ENCODE measurements around the gene FAM47E. TPM values are rescaled to one million over a fixed set of nuclear protein-coding genes. Genes with fewer than 3 reads are reported as not detected.

FAM47E gene
- polyA plus RNA-seq, 1 donor from 2014 or later = 3.7 TPM

GRCh38 chr4:76204936-76205335 lies 46.6 kb upstream of the FAM47E start:
- TF ChIP-seq EP300 (conservative IDR thresholded peaks at IDR 0.05; ENCODE audit: poor library complexity, severe bottlenecking) (no peak), POLR2AphosphoS5 (IDR thresholded peaks at IDR 0.05) (no peak), EZH2 (IDR thresholded peaks at IDR 0.05; ENCODE audit: borderline replicate concordance, insufficient read depth, low read length, poor library complexity, severe bottlenecking) (no peak), MXI1 (conservative IDR thresholded peaks at IDR 0.05; ENCODE audit: poor library complexity, severe bottlenecking) (no peak), REST (IDR thresholded peaks at IDR 0.05; ENCODE audit: borderline replicate concordance) (no peak), TAF1 (IDR thresholded peaks at IDR 0.05; ENCODE audit: low read depth) (no peak), SMC3 (conservative IDR thresholded peaks at IDR 0.05; ENCODE audit: poor library complexity) (no peak), RAD21 (conservative IDR thresholded peaks at IDR 0.05) (no peak)
- TF ChIP-seq, protein P1, sequence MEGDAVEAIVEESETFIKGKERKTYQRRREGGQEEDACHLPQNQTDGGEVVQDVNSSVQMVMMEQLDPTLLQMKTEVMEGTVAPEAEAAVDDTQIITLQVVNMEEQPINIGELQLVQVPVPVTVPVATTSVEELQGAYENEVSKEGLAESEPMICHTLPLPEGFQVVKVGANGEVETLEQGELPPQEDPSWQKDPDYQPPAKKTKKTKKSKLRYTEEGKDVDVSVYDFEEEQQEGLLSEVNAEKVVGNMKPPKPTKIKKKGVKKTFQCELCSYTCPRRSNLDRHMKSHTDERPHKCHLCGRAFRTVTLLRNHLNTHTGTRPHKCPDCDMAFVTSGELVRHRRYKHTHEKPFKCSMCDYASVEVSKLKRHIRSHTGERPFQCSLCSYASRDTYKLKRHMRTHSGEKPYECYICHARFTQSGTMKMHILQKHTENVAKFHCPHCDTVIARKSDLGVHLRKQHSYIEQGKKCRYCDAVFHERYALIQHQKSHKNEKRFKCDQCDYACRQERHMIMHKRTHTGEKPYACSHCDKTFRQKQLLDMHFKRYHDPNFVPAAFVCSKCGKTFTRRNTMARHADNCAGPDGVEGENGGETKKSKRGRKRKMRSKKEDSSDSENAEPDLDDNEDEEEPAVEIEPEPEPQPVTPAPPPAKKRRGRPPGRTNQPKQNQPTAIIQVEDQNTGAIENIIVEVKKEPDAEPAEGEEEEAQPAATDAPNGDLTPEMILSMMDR (IDR thresholded peaks at IDR 0.05; ENCODE audit: poor library complexity, severe bottlenecking) = no peak
- H3K9me3 ChIP-seq (ENCODE audit: low read length) = no peaks in the 10 kb centered on the region
- H3K79me2 ChIP-seq (replicated peaks; ENCODE audit: insufficient read depth, low read length) = peaks cover 73% of the 10 kb centered on the region
- peaks cover 4% of the 10 kb centered on the region for H4K20me1 ChIP-seq (ENCODE audit: insufficient read depth)
- H3K9me2 ChIP-seq (ENCODE audit: insufficient read depth, low read length) = no peaks in the 10 kb centered on the region
- H2AFZ ChIP-seq (ENCODE audit: low read depth, low read length) = no peak overlapping the region
- H3K4me2 ChIP-seq (ENCODE audit: low read length) = no peak overlapping the region
- H3K9ac ChIP-seq (ENCODE audit: low read length) = no peak overlapping the region
- peaks cover 13% of the 10 kb centered on the region for H3K36me3 ChIP-seq (ENCODE audit: insufficient read depth, low read length)
- no peaks in the 10 kb centered on the region for H3K27me3 ChIP-seq (ENCODE audit: insufficient read depth, low read depth, low read length)
- no peaks in the 10 kb centered on the region for H3F3A ChIP-seq (ENCODE audit: insufficient read depth, low read length, poor library complexity, severe bottlenecking)
- H3K4me3 ChIP-seq (ENCODE audit: low read length) = no peak overlapping the region
- H3K27ac ChIP-seq (ENCODE audit: low read length) = no peak overlapping the region

- Histone ChIP-seq H3K36me3 (ENCODE audit: insufficient read depth, low read length) (peaks cover 13% of the 10 kb centered on the region), H2AFZ (ENCODE audit: low read depth, low read length) (no peak overlapping the region), H3K4me2 (ENCODE audit: low read length) (no peak overlapping the region), H3K4me3 (ENCODE audit: low read length) (no peak overlapping the region), H4K20me1 (ENCODE audit: insufficient read depth) (peaks cover 4% of the 10 kb centered on the region), H3F3A (ENCODE audit: insufficient read depth, low read length, poor library complexity, severe bottlenecking) (no peaks in the 10 kb centered on the region), H3K27ac (ENCODE audit: low read length) (no peak overlapping the region), H3K9ac (ENCODE audit: low read length) (no peak overlapping the region), H3K9me3 (ENCODE audit: low read length) (no peaks in the 10 kb centered on the region), H3K27me3 (ENCODE audit: insufficient read depth, low read depth, low read length) (no peaks in the 10 kb centered on the region), H3K79me2 (replicated peaks; ENCODE audit: insufficient read depth, low read length) (peaks cover 76% of the 10 kb centered on the region), H3K9me2 (ENCODE audit: insufficient read depth, low read length) (no peaks in the 10 kb centered on the region)
- TF ChIP-seq, protein P1 (IDR thresholded peaks at IDR 0.05; ENCODE audit: poor library complexity, severe bottlenecking) = no peak
- TF ChIP-seq POLR2AphosphoS5 (IDR thresholded peaks at IDR 0.05) (no peak), MXI1 (conservative IDR thresholded peaks at IDR 0.05; ENCODE audit: poor library complexity, severe bottlenecking) (no peak), RAD21 (conservative IDR thresholded peaks at IDR 0.05) (no peak), EZH2 (IDR thresholded peaks at IDR 0.05; ENCODE audit: borderline replicate concordance, insufficient read depth, low read length, poor library complexity, severe bottlenecking) (no peak), EP300 (conservative IDR thresholded peaks at IDR 0.05; ENCODE audit: poor library complexity, severe bottlenecking) (no peak), TAF1 (IDR thresholded peaks at IDR 0.05; ENCODE audit: low read depth) (no peak), REST (IDR thresholded peaks at IDR 0.05; ENCODE audit: borderline replicate concordance) (no peak), SMC3 (conservative IDR thresholded peaks at IDR 0.05; ENCODE audit: poor library complexity) (no peak)
Observed at GRCh38 chr4:76205476-76205875, 46.0 kb upstream of the FAM47E start.

Data from neural cell (in vitro differentiated cells).